Mucosa of descending colon (tissue), 3 donors: Measurements from ENCODE around the gene GMDS. TPM values are rescaled to one million over a fixed set of nuclear protein-coding genes. Genes with fewer than 3 reads are reported as not detected.

Experiments
- ATAC-seq: fragments of 200-7000 bp; cut with Tn5 transposase; one replicate; pipeline ENCODE4 v1.9.1; 2020; ENCODE audit warnings: mild to moderate bottlenecking, moderate library complexity
- DNase-seq, 3 donors: peaks; one replicate each; pipeline ENCODE4 v3.0.0-alpha.2; 2020
- H3K36me3 ChIP-seq: fragments of 200-600 bp; one replicate; pipeline ENCODE4 v1.8.0; 2021; ENCODE audit warnings: low read depth, mild to moderate bottlenecking
- H3K4me1 ChIP-seq: fragments of 200-600 bp; one replicate; pipeline ENCODE4 v1.8.0; 2021; ENCODE audit warnings: low read depth, mild to moderate bottlenecking
- H3K4me3 ChIP-seq: fragments of 200-600 bp; one replicate; pipeline ENCODE4 v1.8.0; 2021; ENCODE audit warnings: mild to moderate bottlenecking
- H3K9me3 ChIP-seq: fragments of 200-600 bp; one replicate; pipeline ENCODE4 v1.8.0; 2021; ENCODE audit warnings: mild to moderate bottlenecking
- CTCF ChIP-seq: fragments of 200-600 bp; IDR thresholded peaks from one replicate; pipeline ENCODE4 v1.8.0; 2022; ENCODE audit warnings: antibody characterized with exemption, mild to moderate bottlenecking
- intact Hi-C, 2 donors: fragments of 100-400 bp; cut with DNase I in 1 of 2; cut with micrococcal nuclease in 1 of 2; formaldehyde crosslinking; loops; one replicate each; pipeline versions ENCODE4 v1.11.0 to v1.11.1; 2022; cut with DNase I, micrococcal nuclease
- total RNA-seq, 3 donors: library from RNA; stranded (reverse); fragmentation: NEBNext Ultra II Directional in 2 of 3; extraction: Animal tissue kit (Norgen Biotek cat#: 25700) in 2 of 3; gene quantifications; one replicate each; pipeline versions ENCODE4 v1.2.1 to v1.2.4, GENCODE V29; 2021 to 2023
- donor health status: DM: no; HTN: no; CAD: no; lungs with moderate emphysema.
- donor health status: DM: no; HTN: no; CAD: no.
- donor health status: DM: no; HTN: yes; CAD: no.

GMDS gene
- total RNA-seq, 3 donors from 2014 or later: 68.0 to 228 (median 135) TPM

GRCh38 chr6:1720620-1721322 lies 524.6 kb downstream of the GMDS start:
- Histone ChIP-seq H3K9me3 (no peaks in the 10 kb centered on the region), H3K36me3 (no peaks in the 10 kb centered on the region), H3K4me1 (no peaks in the 10 kb centered on the region), H3K4me3 (no peak overlapping the region)
- no peak for TF ChIP-seq CTCF
- intact Hi-C loops: no loop called here
- DNase-seq (no peak), ATAC-seq (no peak)

- TF ChIP-seq CTCF: no peak
- no peaks in the 10 kb centered on the region for H3K36me3 ChIP-seq
- no peaks in the 10 kb centered on the region for H3K4me1 ChIP-seq
- H3K4me3 ChIP-seq: no peak overlapping the region
- intact Hi-C loops: no loop called here
- no peaks in the 10 kb centered on the region for H3K9me3 ChIP-seq
- DNase-seq (no peak), ATAC-seq (no peak)
These were observed 525.5 kb downstream of the GMDS start for GRCh38 chr6:1719922-1720321.

GRCh38 chr6:1716868-1717267 lies 528.5 kb downstream of the GMDS start:
- no peak for ATAC-seq
- intact Hi-C loops: no loop called here
- no peak for TF ChIP-seq CTCF
- no peaks in the 10 kb centered on the region for H3K36me3 ChIP-seq
- no peaks in the 10 kb centered on the region for H3K4me1 ChIP-seq
- H3K4me3 ChIP-seq: no peak overlapping the region
- H3K9me3 ChIP-seq: no peaks in the 10 kb centered on the region
- DNase-seq: no peak

GRCh38 chr6:1716396-1716795 lies 529.0 kb downstream of the GMDS start:
- H3K4me1 ChIP-seq: no peaks in the 10 kb centered on the region
- no peak overlapping the region for H3K4me3 ChIP-seq
- TF ChIP-seq CTCF: no peak
- intact Hi-C loops: no loop called here
- DNase-seq (no peak), ATAC-seq (no peak)
- no peaks in the 10 kb centered on the region for H3K9me3 ChIP-seq
- H3K36me3 ChIP-seq: no peaks in the 10 kb centered on the region

GRCh38 chr6:1715336-1715735 lies 530.1 kb downstream of the GMDS start:
- no peaks in the 10 kb centered on the region for H3K4me1 ChIP-seq
- intact Hi-C loops: no loop called here
- no peaks in the 10 kb centered on the region for H3K9me3 ChIP-seq
- H3K4me3 ChIP-seq: no peak overlapping the region
- no peaks in the 10 kb centered on the region for H3K36me3 ChIP-seq
- ATAC-seq: no peak
- TF ChIP-seq CTCF: no peak
- DNase-seq: no peak

- H3K4me3 ChIP-seq: no peak overlapping the region
- TF ChIP-seq CTCF: no peak
- DNase-seq (no peak), ATAC-seq (no peak)
- no peaks in the 10 kb centered on the region for H3K36me3 ChIP-seq
- intact Hi-C loops: no loop called here
- no peaks in the 10 kb centered on the region for H3K4me1 ChIP-seq
- no peaks in the 10 kb centered on the region for H3K9me3 ChIP-seq
These were observed 530.8 kb downstream of the GMDS start for GRCh38 chr6:1714654-1715053.
